SK-N-SH (cell line): ENCODE measurements around the gene ANKRD9. TPM values are rescaled to one million over a fixed set of nuclear protein-coding genes. Genes with fewer than 3 reads are reported as not detected.
"Not testable (repeated sequence)": the region's sequence is repeated elsewhere in the genome, so short reads cannot be mapped to it uniquely, and the experiment has no call there.

Source experiments
- CTCF ChIA-PET: fragments of 300-600, 350-600 bp; formaldehyde crosslinking; extraction: SDS; loops from one replicate; lab custom pipeline; 2021; lab: Yijun Ruan, JAX
- POLR2A ChIA-PET: fragments of 350-600 bp; sonication (Branson Sonifier 250); formaldehyde crosslinking; extraction: SDS; loops from one replicate; lab custom pipeline; 2020; ENCODE audit warnings: antibody characterized with exemption, inconsistent platforms; lab: Yijun Ruan, JAX
- DNase-seq: peaks from one replicate; pipeline ENCODE4 v3.0.0; 2012
- H2AFZ ChIP-seq: fragments of 200-600 bp; sonication (generic); 2 replicates; pipeline ENCODE4 v1.8.1; 2016; ENCODE audit warnings: antibody characterized with exemption, mild to moderate bottlenecking, low read depth
- H3F3A ChIP-seq: fragments of 200-600 bp; sonication (generic); replicated peaks from 2 replicates; pipeline ENCODE3; 2016; ENCODE audit warnings: antibody characterized with exemption, mild to moderate bottlenecking; ENCODE audit not compliant: insufficient read depth
- H3K27ac ChIP-seq, 2 experiments: fragments of 200-500 bp in 1 of 2; fragments of 200-600 bp in 1 of 2; sonication (Bioruptor generic) in 1 of 2; sonication (generic), shearing (Covaris generic) in 1 of 2; 2 replicates each; pipeline versions ENCODE4 v1.5.1 to v1.6.1; 2014 to 2016; ENCODE audit warnings: low read depth in 2 of 2, inconsistent platforms in 1 of 2, low read length in 1 of 2, mild to moderate bottlenecking in 1 of 2, mixed read lengths in 1 of 2
- H3K27me3 ChIP-seq: fragments of 200-600 bp; sonication (generic), shearing (Covaris generic); 2 replicates; pipeline ENCODE4 v1.6.1; 2016; ENCODE audit warnings: mixed run types; ENCODE audit not compliant: insufficient read depth
- H3K36me3 ChIP-seq, 2 experiments: fragments of 200-500 bp in 1 of 2; fragments of 200-600 bp in 1 of 2; sonication (Bioruptor generic) in 1 of 2; sonication (generic) in 1 of 2; replicated peaks in 1 of 2; 2 replicates each; pipeline versions ENCODE3 to v1.5.1; 2014 to 2016; ENCODE audit warnings: low read length in 1 of 2, mild to moderate bottlenecking in 1 of 2; ENCODE audit not compliant: insufficient read depth in 2 of 2, control insufficient read depth in 1 of 2
- H3K4me1 ChIP-seq, 2 experiments: fragments of 200-500 bp in 1 of 2; fragments of 200-600 bp in 1 of 2; sonication (Bioruptor generic) in 1 of 2; sonication (generic), shearing (Covaris generic) in 1 of 2; 2 replicates each; pipeline versions ENCODE4 v1.5.1 to v1.6.1; 2014 to 2016; ENCODE audit warnings: low read depth in 1 of 2, low read length in 1 of 2, mixed run types in 1 of 2; ENCODE audit not compliant: insufficient read depth in 2 of 2, control insufficient read depth in 1 of 2
- H3K4me2 ChIP-seq: fragments of 200-600 bp; sonication (generic), shearing (Covaris generic); 2 replicates; pipeline ENCODE4 v1.6.1; 2017; ENCODE audit warnings: mixed run types
- H3K4me3 ChIP-seq, 2 experiments: fragments of 200-500 bp in 1 of 2; fragments of 200-600 bp in 1 of 2; sonication (Bioruptor generic) in 1 of 2; sonication (generic), shearing (Covaris generic) in 1 of 2; 2 replicates each; pipeline versions ENCODE4 v1.5.1 to v1.8.1; 2014 to 2016; ENCODE audit warnings: low read depth in 2 of 2, inconsistent platforms in 1 of 2, low read length in 1 of 2, mild to moderate bottlenecking in 1 of 2, mixed read lengths in 1 of 2, moderate library complexity in 1 of 2
- H3K79me2 ChIP-seq: fragments of 200-600 bp; sonication (generic); 2 replicates; pipeline ENCODE4 v1.8.1; 2017; ENCODE audit warnings: mild to moderate bottlenecking; ENCODE audit not compliant: insufficient read depth
- H3K9ac ChIP-seq: fragments of 200-600 bp; sonication (generic); 2 replicates; pipeline ENCODE4 v1.6.1; 2017; ENCODE audit warnings: mixed run types
- H3K9me2 ChIP-seq: fragments of 200-600 bp; sonication (generic); 2 replicates; pipeline ENCODE4 v1.6.1; 2017; ENCODE audit warnings: mixed run types
- H3K9me3 ChIP-seq: fragments of 200-600 bp; sonication (generic); 2 replicates; pipeline ENCODE4 v1.6.1; 2017; ENCODE audit warnings: mixed run types, mild to moderate bottlenecking, moderate library complexity
- H4K20me1 ChIP-seq: fragments of 200-600 bp; sonication (generic); 2 replicates; pipeline ENCODE4 v1.6.1; 2017; ENCODE audit warnings: mild to moderate bottlenecking, mixed run types; ENCODE audit not compliant: insufficient read depth
- CHD2 ChIP-seq: fragments of 150-350 bp; IDR thresholded peaks from 2 replicates; pipeline ENCODE4 v1.6.1; 2018; ENCODE audit warnings: low read length; ENCODE audit not compliant: partially characterized antibody
- EP300 ChIP-seq, 2 experiments: IDR thresholded peaks; 2 replicates each; pipeline versions ENCODE4 v1.4.0 to v1.6.1; 2012; ENCODE audit warnings: borderline replicate concordance in 1 of 2, low read depth in 1 of 2, low read length in 1 of 2
- FOSL2 ChIP-seq: IDR thresholded peaks from 2 replicates; pipeline ENCODE4 v1.4.0; 2012; ENCODE audit warnings: low read depth, mild to moderate bottlenecking, moderate library complexity, borderline replicate concordance
- FOXJ3 ChIP-seq: sonication (generic); formaldehyde crosslinking; IDR thresholded peaks from 2 replicates; pipeline ENCODE4 v1.5.1; 2020; ENCODE audit warnings: mild to moderate bottlenecking, missing genetic modification reagents
- GATA2 ChIP-seq: sonication (generic); formaldehyde crosslinking; IDR thresholded peaks from 2 replicates; pipeline ENCODE4 v1.5.0; 2020; ENCODE audit warnings: mild to moderate bottlenecking, missing genetic modification reagents
- MXI1 ChIP-seq: IDR thresholded peaks from 2 replicates; pipeline ENCODE4 v1.6.1; 2012; ENCODE audit warnings: mild to moderate bottlenecking, low read depth, low read length, improper control_type of control experiment
- NFIC ChIP-seq: IDR thresholded peaks from 2 replicates; pipeline ENCODE4 v1.4.0; 2012; ENCODE audit warnings: borderline replicate concordance
- NRF1 ChIP-seq: IDR thresholded peaks from 2 replicates; pipeline ENCODE4 v1.6.1; 2012; ENCODE audit warnings: low read depth, mild to moderate bottlenecking, low read length
- POLR2AphosphoS5 ChIP-seq: IDR thresholded peaks from 2 replicates; pipeline ENCODE4 v1.6.1; 2012; ENCODE audit warnings: low read depth, low read length
- RFX5 ChIP-seq: IDR thresholded peaks from 2 replicates; pipeline ENCODE4 v1.6.1; 2012; ENCODE audit warnings: mild to moderate bottlenecking, improper control_type of control experiment, low read length
- RXRA ChIP-seq: IDR thresholded peaks from 2 replicates; pipeline ENCODE4 v1.4.0; 2012; ENCODE audit warnings: low read depth, mild to moderate bottlenecking, borderline replicate concordance
- SMC3 ChIP-seq: IDR thresholded peaks from 2 replicates; pipeline ENCODE4 v1.6.1; 2012; ENCODE audit warnings: low read depth, low read length, improper control_type of control experiment
- TCF12 ChIP-seq: IDR thresholded peaks from 2 replicates; pipeline ENCODE4 v1.4.0; 2012
- YY1 ChIP-seq: IDR thresholded peaks from 2 replicates; pipeline ENCODE4 v1.4.0; 2012; ENCODE audit warnings: low read depth, mild to moderate bottlenecking
- WGBS: methylation state at CpG from one replicate; pipeline ENCODE4 v1.1.6; 2017; ENCODE audit warnings: low lambda C conversion rate; 5-methylcytosine and 5-hydroxymethylcytosine counted together
- polyA plus RNA-seq, 3 experiments: library from polyadenylated mRNA; depleted of rRNA; stranded (reverse); fragments of >200 nt; gene quantifications; 2 replicates each; pipeline ENCODE4 v1.2.3, GENCODE V29; 2012
- TF ChIP-seq, protein P1 (sequence below): fragments of 150-350 bp; IDR thresholded peaks from 2 replicates; pipeline ENCODE4 v1.6.1; 2016; ENCODE audit warnings: mild to moderate bottlenecking, low read depth, low read length
- TF ChIP-seq, protein P2 (sequence below): IDR thresholded peaks from 2 replicates; pipeline ENCODE4 v1.6.1; 2012; ENCODE audit warnings: mild to moderate bottlenecking, low read depth, low read length, moderate library complexity

ANKRD9 gene
- polyA plus RNA-seq, 1 of the 3 experiments (the other 2 are of a cell fraction) = 21.3 TPM

DNA sequence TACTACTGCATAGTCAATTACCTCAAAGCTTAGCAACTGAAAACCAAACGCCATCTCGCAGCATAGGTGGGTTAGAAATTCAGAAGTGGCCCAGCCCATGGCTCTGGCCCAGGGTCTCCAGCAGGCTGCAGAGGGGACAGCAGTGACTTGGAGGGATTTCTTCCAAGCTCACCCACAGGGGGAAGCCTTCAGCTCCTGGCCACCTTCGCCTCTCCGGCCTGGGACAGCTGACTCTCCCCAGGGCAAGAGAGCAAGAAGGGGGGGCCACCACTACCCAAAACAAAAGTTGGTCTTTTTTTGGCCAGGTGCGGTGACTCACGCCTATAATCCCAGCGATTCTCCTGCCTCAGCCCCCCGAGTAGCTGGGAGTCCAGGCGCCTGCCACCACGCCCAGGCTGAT lies 32.2 kb upstream of the ANKRD9 start:
- H3K9ac ChIP-seq = no peak overlapping the region
- WGBS = 90% methylated on average over 8 of the region's 10 CpGs
- CTCF ChIA-PET = interaction anchor here (1.0 kb wide), 1 partner anchor 52 kb away, joined by 3 read pairs; no protein-coding TSS in a partner anchor
- H3K27ac ChIP-seq = no peak overlapping the region
- no peaks in the 10 kb centered on the region for H4K20me1 ChIP-seq
- H3K36me3 ChIP-seq = no peaks in the 10 kb centered on the region
- H3F3A ChIP-seq = no peaks in the 10 kb centered on the region
- no peak overlapping the region for H2AFZ ChIP-seq
- H3K79me2 ChIP-seq = no peaks in the 10 kb centered on the region
- no peak overlapping the region for H3K4me2 ChIP-seq
- DNase-seq = peak; percentile 17
- peaks cover 14 to 29% of the 10 kb centered on the region in 2 experiments; a peak in 2 of 4 replicates for H3K4me1 ChIP-seq
- TF ChIP-seq NRF1 = no peak
- TF ChIP-seq TCF12 = no peak
- TF ChIP-seq, protein P1, sequence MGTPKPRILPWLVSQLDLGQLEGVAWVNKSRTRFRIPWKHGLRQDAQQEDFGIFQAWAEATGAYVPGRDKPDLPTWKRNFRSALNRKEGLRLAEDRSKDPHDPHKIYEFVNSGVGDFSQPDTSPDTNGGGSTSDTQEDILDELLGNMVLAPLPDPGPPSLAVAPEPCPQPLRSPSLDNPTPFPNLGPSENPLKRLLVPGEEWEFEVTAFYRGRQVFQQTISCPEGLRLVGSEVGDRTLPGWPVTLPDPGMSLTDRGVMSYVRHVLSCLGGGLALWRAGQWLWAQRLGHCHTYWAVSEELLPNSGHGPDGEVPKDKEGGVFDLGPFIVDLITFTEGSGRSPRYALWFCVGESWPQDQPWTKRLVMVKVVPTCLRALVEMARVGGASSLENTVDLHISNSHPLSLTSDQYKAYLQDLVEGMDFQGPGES = no peak
- no peak for TF ChIP-seq FOXJ3 (CRISPR knock-in tag)
- no peak for TF ChIP-seq NFIC
- H3K9me3 ChIP-seq = no peaks in the 10 kb centered on the region
- POLR2A ChIA-PET = no interaction called here
- H3K27me3 ChIP-seq = no peaks in the 10 kb centered on the region
- H3K4me3 ChIP-seq = no peak overlapping the region
- no peaks in the 10 kb centered on the region for H3K9me2 ChIP-seq

DNA sequence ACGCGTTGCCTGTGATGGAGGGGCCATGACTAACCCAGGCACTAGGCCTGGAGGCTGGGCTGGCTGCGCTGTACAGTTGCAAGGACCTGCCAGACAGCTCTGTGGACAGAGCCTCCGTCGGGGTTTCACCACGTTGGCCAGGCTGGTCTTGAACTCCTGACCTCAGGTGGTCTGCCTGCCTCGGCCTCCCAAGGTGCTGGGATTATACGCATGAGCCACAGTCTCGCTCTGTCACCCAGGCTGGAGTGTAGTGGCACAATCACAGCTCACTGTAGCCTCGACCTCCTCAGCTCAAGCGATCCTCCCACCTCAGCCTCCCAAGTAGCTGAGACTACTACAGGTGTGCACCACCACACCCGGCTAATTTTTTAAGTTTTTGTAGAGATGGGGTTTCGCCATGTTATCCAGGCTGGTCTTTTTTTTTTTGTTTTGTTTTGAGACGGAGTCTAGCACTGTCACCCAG lies 31.5 kb upstream of the ANKRD9 start:
- CTCF ChIA-PET = interaction anchor here (1.0 to 1.8 kb wide), 3 partner anchors 17 to 54 kb away, joined by 3 to 7 read pairs (median 5); no protein-coding TSS in a partner anchor

DNA sequence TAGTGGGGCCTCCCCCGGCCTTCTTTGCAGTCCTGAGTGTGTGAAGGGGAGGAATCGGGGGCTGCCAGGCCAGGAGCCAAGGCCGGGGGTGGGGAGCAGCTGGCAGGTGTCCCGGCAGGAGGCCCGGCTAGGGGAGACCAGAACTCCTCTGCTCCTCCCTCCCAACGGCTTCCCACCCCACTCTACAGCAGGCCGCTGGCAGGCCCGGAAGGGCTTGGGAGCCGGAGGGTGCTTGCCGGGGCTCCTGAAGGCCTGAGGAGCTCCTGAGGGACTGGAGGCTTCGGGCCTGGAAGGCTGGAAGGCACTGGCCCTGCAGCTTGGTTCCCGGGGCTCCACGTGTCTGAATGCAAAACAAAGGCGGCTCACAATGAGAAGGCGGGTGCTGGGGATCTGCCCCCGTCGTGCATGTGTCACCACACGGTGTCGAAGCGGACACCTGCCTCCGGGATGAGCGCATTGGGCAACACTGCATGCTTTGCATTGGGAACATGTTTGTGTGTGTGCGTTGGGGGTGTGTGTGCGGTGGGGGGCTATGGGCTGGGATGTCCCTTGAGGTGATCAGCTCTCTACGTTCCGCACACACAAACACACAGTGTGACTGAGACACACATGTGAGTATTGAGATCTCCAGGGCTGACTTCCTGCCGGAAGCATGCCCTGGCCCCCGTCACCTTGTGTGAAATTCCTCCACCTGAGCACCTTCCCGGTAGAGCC lies 30.9 kb upstream of the ANKRD9 start:
- H2AFZ ChIP-seq = no peak overlapping the region
- no peaks in the 10 kb centered on the region for H3F3A ChIP-seq
- no peaks in the 10 kb centered on the region for H4K20me1 ChIP-seq
- H3K79me2 ChIP-seq = no peaks in the 10 kb centered on the region
- no peak overlapping the region for H3K4me3 ChIP-seq
- ChIA-PET POLR2A (interaction anchor here (0.6 kb wide), 1 partner anchor 265 kb away, joined by 4 read pairs; no protein-coding TSS in a partner anchor), CTCF (interaction anchor here (1.6 to 1.8 kb wide), 2 partner anchors 16 to 54 kb away, joined by 5 to 7 read pairs; no protein-coding TSS in a partner anchor)
- WGBS = 76% methylated on average over 28 of the region's 29 CpGs
- no peaks in the 10 kb centered on the region for H3K27me3 ChIP-seq
- H3K9ac ChIP-seq = no peak overlapping the region
- no peaks in the 10 kb centered on the region for H3K9me2 ChIP-seq
- H3K4me1 ChIP-seq = peaks cover 14 to 25% of the 10 kb centered on the region in 2 experiments; a peak in 2 of 4 replicates
- H3K9me3 ChIP-seq = no peaks in the 10 kb centered on the region
- no peak overlapping the region; a peak in 1 of 4 replicates for H3K27ac ChIP-seq
- no peaks in the 10 kb centered on the region for H3K36me3 ChIP-seq
- no peak overlapping the region for H3K4me2 ChIP-seq
- peak; percentile 50 for DNase-seq
- TF ChIP-seq, protein P2, sequence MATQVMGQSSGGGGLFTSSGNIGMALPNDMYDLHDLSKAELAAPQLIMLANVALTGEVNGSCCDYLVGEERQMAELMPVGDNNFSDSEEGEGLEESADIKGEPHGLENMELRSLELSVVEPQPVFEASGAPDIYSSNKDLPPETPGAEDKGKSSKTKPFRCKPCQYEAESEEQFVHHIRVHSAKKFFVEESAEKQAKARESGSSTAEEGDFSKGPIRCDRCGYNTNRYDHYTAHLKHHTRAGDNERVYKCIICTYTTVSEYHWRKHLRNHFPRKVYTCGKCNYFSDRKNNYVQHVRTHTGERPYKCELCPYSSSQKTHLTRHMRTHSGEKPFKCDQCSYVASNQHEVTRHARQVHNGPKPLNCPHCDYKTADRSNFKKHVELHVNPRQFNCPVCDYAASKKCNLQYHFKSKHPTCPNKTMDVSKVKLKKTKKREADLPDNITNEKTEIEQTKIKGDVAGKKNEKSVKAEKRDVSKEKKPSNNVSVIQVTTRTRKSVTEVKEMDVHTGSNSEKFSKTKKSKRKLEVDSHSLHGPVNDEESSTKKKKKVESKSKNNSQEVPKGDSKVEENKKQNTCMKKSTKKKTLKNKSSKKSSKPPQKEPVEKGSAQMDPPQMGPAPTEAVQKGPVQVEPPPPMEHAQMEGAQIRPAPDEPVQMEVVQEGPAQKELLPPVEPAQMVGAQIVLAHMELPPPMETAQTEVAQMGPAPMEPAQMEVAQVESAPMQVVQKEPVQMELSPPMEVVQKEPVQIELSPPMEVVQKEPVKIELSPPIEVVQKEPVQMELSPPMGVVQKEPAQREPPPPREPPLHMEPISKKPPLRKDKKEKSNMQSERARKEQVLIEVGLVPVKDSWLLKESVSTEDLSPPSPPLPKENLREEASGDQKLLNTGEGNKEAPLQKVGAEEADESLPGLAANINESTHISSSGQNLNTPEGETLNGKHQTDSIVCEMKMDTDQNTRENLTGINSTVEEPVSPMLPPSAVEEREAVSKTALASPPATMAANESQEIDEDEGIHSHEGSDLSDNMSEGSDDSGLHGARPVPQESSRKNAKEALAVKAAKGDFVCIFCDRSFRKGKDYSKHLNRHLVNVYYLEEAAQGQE = no peak
- TF ChIP-seq POLR2AphosphoS5 (no peak), NFIC (no peak; the same call in 1 of the 2 replicates), MXI1 (no peak), TCF12 (no peak), RFX5 (no peak), FOSL2 (no peak), CHD2 (no peak), EP300 (IDR thresholded peaks at IDR 0.05; ENCODE audit: borderline replicate concordance in 1 of 2, low read depth in 1 of 2, low read length in 1 of 2) (no peak), SMC3 (no peak), RXRA (no peak), GATA2 (CRISPR knock-in tag) (no peak), YY1 (no peak)

More for the DNA sequence above, 31.5 kb upstream of the ANKRD9 start:
- not testable (repeated sequence) for H3K4me2 ChIP-seq, H3K27ac ChIP-seq, H2AFZ ChIP-seq, H4K20me1 ChIP-seq, H3K79me2 ChIP-seq, H3K9me2 ChIP-seq, H3F3A ChIP-seq, H3K36me3 ChIP-seq, H3K4me3 ChIP-seq, DNase-seq, H3K27me3 ChIP-seq, H3K9me3 ChIP-seq, H3K9ac ChIP-seq
- 97% methylated on average over 12 of the region's 14 CpGs for WGBS
- POLR2A ChIA-PET = interaction anchor here (0.6 kb wide), 1 partner anchor 266 kb away, joined by 4 read pairs; no protein-coding TSS in a partner anchor
- H3K4me1 ChIP-seq = peaks cover 14 to 29% of the 10 kb centered on the region in 2 experiments; a peak in 2 of 4 replicates
